Activated naive CD4-positive, alpha-beta T cell (primary cell): ENCODE measurements around the gene NCF4.

Experiments
- DNase-seq, 4 experiments: peaks; one replicate each; lab custom pipeline; 2025; lab: John Stamatoyannopoulos, UW

NCF4 gene

GRCh38 chr22:36860821-36861659 lies at the start of gene NCF4:
TSS of gene NCF4 (plus strand) at chr22:36861006. CDS start at chr22:36861172, 166 bp downstream.
- no peak for DNase-seq

DNA sequence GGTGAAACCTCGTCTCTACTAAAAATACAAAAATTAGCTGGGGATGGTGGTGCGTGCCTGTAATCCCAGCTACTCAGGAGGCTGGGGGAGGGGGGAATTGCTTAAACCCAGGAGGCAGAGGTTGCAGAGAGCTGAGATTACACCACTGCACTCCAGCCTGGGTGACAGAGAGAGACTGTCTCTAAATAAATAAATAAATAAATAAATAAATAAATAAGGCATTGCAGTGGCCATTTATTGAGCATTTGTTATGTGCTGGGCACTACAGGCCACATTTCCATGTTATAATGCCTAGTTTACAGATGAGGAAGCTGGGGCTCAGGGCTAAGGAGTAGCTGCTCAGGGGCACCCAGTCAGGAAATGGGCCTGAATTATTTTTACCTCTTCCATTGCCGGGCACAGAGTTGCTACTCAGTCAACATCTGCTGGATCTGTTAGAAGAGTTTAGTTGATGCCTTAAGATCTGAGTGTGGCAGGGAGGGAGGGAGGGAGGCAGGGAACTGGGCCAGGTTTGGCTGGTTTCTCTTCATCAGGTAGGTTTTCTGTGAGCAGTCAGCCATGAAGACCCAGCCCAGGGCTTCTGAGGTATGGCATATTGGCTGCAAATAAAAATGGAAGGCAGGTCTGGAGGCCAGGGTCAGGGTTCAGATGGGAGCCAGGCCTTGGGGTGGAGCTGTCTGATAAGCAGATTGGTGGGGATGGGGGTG lies 49.6 kb upstream of the NCF4 start:
- no peak for DNase-seq

DNA sequence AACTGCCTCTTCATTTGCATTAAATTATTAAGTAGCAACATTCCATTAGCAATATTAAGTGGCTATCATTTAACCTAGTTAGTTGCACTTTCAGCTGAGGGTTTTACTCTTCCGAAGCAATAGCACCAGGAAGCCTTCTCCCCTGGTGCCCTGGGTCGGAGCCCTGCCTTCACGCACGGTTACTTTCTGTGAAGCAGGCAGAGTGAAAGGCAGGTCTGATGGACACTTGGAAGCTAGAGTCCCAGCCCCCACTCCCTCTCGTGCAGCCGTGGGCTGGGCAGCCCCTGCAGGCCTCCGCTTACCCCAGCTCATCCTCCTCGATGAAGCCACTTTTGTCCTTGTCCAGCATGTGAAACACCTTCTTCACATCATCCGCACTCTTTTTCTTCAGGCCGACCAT lies 46.0 kb upstream of the NCF4 start:
- DNase-seq = no peak

DNA sequence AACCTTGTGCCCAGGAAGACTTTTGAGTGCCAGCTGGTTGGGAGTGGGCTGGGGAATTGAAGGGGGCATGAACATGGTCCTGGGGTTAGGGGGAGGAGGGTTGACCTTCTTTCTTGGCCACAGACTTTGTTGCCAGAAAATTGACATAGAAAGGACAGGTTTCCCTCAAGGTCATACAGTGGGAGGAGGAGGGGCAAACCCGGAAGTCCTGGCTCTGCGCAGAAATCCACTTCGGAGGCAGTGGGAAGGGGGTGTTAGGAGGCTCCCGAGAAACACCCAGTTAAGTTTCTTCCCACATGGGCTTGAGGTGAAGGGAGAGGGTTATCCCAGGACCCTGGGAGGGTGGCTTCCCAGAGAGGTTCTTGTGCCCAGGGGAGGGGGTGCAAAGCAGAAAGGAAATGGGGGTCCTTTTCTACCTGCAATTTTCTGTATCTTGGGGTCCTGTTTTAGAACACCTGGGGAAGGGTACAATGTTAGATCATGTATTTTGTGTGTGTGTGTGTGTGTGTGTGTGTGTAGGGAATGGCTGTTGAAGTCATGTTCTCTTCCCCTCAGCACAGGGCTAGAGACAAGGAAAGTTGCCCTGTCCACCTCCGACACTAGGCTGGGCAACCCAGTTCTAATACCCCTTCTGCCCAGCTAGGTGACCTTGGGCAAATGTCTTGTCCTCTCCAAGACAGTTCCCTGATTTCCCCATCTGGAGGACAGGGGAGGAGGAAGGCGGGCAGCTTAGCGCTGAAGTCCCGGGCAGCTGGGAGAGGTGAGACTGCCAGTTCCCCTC lies 45.1 kb upstream of the NCF4 start:
- no peak for DNase-seq

DNA sequence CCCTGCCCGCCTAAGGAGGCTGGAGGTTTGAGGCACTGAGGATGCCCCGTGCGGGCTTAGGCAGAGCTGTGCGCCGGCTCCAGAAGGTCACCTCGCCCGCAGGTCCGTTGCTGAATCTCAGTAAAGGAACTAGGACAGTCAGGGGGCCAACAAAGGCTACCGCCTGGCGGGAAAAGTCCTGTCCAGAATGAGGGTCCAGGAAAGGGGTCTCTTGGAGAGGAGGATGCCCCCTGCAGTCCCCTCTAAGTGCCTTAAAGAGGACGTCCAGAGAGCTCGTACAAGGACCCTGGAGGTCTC lies 44.5 kb upstream of the NCF4 start:
- DNase-seq = no peak

DNA sequence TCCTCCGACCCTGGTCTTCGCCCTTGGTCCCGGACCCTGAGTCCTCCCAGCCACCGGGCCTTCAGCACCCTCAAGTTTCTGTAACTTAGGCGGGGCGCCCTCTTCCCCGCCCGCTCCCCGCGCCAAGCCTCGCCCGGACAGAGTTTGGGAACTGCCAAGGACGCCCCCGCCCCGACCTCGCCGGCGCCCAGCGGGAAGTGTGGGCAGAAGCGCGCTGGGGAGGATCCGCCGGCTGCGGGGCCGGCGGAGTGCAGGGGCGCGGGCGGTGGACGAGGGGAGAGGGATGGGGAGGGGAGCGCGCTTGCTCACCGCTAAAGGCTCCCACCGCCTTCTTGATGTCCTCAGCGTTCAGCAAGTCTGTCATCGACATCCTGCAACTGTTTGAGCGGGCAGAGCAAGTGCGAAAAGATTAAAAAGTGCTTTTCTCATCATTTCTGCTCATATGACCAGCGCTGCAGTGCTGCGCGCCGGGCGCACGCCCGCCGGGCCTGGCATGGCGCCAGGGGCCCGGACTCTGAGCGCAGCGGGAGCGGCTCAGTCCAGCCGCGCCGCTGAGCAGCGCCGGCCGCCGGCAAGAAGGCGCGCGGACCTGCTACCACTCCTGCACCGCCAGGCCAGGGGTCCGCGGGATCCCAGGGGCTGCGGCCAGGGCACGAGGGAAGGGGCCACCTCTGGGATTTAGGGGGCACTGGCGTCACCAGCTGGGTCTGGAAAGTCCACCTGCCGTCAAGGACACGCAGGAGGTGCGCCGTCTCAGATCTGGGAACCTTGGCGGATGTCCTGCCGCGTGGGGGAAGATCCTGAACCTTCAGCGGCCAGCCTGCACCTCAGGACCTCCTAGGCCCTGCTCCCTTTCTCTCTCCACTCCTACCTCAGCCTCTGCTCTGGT lies 43.9 kb upstream of the NCF4 start, which contains the start of gene PVALB:
TSS of gene PVALB (minus strand) at position 400 of the 889 bp plus-strand sequence. CDS start at position 370, 30 bp downstream.
- no peak for DNase-seq

GRCh38 chr22:36817525-36817848 lies 43.3 kb upstream of the NCF4 start:
- DNase-seq = no peak

GRCh38 chr22:36818010-36818642 lies 42.7 kb upstream of the NCF4 start:
- DNase-seq = no peak

- no peak for DNase-seq
These were observed 41.7 kb upstream of the NCF4 start for GRCh38 chr22:36819112-36819511.

- no peak for DNase-seq
These were observed 38.2 kb upstream of the NCF4 start for GRCh38 chr22:36822581-36822980.

DNA sequence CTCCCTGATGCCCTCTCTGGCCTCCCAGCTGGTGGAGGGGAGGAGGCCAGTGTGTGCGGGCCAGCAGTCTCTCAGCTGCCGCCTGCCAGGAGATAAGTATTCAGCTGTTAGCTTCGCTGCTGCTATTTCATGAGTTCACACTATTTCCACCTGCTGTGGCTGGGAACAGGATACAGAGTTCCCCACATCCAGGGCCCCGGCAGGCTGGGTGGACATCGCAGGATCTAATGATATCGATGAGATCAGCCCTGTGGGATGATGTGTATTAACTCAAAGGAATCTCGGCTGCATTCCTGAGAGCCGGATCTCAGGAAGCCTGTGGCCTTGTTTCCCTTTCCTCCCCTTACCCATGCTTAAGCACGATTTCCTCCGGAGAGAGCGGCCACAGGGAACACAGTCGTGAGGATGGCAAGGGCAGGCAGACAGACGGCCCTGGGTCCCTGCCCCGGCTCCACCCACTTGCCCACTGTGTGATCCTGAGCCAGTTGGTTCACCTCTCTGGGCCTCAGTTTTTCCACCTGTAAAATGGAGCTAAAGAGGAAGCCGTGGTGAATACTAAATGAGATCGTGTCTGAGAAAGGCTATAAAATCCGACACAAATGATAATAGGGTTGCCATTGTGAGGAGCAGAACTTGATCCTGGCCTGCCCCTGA lies 37.5 kb upstream of the NCF4 start:
- DNase-seq = no peak

GRCh38 chr22:36824655-36825054 lies 36.2 kb upstream of the NCF4 start:
- no peak for DNase-seq

DNA sequence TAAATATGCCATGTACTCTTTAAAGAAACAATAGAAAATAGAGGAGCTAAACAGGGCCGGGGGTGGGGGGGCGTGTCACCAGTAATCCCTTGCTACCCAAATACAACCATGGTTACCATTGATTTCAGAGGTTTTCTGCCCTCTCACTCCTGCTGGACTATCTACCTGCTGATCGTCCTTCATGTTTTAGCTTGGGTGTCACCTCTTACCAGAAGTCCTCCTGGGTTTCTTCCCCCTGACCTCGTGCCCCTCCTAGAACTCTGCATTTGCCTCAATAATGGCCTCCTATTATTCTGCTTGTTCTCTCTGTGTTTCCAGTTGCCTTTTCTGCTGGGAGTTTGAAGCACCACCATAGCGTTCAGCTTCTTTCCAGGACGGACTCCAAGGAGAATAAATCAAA lies 34.5 kb upstream of the NCF4 start:
- DNase-seq = no peak

- DNase-seq = no peak
These were observed 32.0 kb upstream of the NCF4 start for GRCh38 chr22:36828815-36829214.

DNA sequence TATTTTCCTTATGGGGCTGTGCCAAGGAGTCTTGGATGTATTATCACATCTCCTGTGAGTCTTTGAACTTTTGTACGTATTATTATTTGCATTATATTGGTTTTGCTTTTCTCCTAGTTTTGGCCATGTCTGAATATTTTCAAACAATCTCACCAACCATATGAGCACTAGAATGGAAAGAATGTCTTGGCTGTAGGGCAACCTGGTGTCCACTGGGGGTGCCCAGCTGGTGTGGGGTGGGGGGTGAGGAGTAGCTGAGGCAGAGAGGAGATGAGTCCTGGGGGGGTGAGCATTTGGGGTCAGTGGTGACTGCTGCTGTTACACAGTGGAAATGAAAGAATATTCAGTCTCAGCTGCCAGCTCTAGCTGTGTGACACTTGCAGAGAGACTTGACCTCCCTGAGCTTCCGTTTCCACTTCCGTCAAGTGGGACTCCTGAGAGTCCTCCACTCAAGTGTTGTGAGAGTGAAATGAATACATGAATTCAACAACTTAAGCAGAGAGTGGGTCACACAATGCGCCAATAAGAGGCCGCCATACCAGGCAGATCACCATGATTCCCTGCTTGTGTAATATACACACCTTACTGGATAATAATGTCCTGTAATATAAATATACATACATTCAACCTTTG lies 31.3 kb upstream of the NCF4 start:
- DNase-seq = no peak

DNA sequence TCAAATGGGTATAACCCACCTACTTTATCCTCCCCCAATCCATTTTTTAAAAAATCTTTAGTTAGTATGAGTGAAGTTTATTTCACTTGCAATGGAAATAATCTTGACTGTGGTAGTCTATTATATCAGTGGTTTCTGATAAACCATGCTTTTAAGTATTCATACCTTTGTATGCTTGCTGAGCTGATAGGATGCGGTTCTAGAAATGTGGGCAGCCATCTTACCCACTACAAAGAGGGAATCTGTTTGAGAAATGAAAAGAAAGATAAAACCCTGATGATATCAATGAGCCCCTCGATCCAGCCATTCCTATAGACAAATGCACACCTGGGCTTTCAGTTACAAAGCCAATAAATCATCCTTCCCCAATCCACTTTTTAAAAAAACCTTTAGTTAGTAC lies 30.2 kb upstream of the NCF4 start:
- no peak for DNase-seq

DNA sequence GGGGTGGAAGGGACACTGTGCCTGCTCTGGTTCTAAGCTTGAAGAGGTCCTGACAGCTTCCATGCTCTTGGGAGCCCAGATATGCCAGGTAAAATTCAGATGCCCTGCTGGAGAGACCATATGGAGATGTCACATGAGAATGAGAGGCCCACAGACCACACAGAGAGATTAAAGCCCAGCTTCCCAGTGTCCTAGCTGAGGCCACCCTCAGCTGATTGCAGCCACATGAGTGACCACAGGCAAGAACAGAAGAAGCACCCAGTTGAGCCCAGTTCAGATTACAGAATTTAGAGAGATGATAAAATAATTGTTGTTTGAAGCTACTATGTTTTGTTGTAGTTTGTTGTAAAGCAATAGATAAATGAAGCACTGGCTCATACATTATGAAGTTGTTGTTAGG lies 29.6 kb upstream of the NCF4 start:
- no peak for DNase-seq

DNA sequence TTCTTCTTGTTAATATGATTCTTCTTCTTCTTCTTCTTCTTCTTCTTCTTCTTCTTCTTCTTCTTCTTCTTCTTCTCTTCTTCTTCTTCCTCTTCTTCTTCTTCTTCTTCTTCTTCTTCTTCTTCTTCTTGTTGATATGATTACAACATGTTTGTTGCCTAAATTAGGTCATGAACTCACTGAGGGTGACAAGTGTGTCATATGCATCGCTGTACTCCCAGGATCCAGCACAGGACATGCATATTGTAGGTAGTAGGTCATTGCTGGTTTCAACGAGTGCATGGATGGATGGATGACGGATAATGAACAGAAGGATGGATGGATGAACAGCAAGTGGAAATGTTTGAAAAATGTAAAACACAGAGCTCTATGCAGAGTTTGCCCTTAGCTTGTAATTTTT lies 29.1 kb upstream of the NCF4 start:
- DNase-seq = no peak

GRCh38 chr22:36833073-36833472 lies 27.7 kb upstream of the NCF4 start:
- DNase-seq = no peak

- DNase-seq = no peak
These were observed 24.9 kb upstream of the NCF4 start for GRCh38 chr22:36835903-36836302.
